K562 (cell line): ENCODE results near the gene VARS1. TPM values are rescaled to one million over a fixed set of nuclear protein-coding genes. Genes with fewer than 3 reads are reported as not detected.
A peak's percentile ranks its signal among the peaks of the same experiment; 100 is the strongest.

Source experiments
- BCOR ChIP-seq: fragments of 450-650 bp; IDR thresholded peaks from 2 replicates; pipeline ENCODE4 v1.6.1; 2016
- HCFC1 ChIP-seq: IDR thresholded peaks from 2 replicates; pipeline ENCODE4 v1.6.1; 2012; ENCODE audit warnings: low read depth, low read length, improper control_type of control experiment
- HDAC2 ChIP-seq: fragments of 450-650 bp; IDR thresholded peaks from 2 replicates; pipeline ENCODE4 v1.6.1; 2016; ENCODE audit warnings: mild to moderate bottlenecking
- KDM1A ChIP-seq, 2 experiments: fragments of 450-650 bp; IDR thresholded peaks; 2 replicates each; pipeline ENCODE4 v1.6.1; 2016; ENCODE audit warnings: mild to moderate bottlenecking in 2 of 2
- POLR2G ChIP-seq: fragments of 200-400 bp; formaldehyde crosslinking; IDR thresholded peaks from 2 replicates; pipeline ENCODE4 v1.6.1; 2017; ENCODE audit warnings: low read depth, mild to moderate bottlenecking, antibody characterized with exemption, low read length, moderate library complexity
- SIN3A ChIP-seq, 2 experiments: fragments of 150-350 bp in 1 of 2; IDR thresholded peaks; 2 replicates each; pipeline ENCODE4 v1.6.1; 2011 to 2016; ENCODE audit warnings: borderline replicate concordance in 2 of 2, low read depth in 2 of 2, low read length in 2 of 2, mild to moderate bottlenecking in 2 of 2, moderate library complexity in 2 of 2; ENCODE audit not compliant: control insufficient read depth in 1 of 2
- SMAD4 ChIP-seq: fragments of 250-450 bp; sonication (Bioruptor Pico); conservative IDR thresholded peaks from 2 replicates; pipeline ENCODE4 v1.8.0; 2021; ENCODE audit warnings: inconsistent platforms, mild to moderate bottlenecking, moderate library complexity
- SREBF2 ChIP-seq: sonication (generic); formaldehyde crosslinking; IDR thresholded peaks from 2 replicates; pipeline ENCODE4 v1.4.0; 2020; ENCODE audit warnings: mild to moderate bottlenecking, missing genetic modification reagents
- TAF7 ChIP-seq: fragments of 450-650 bp; IDR thresholded peaks from 2 replicates; pipeline ENCODE4 v1.6.1; 2016; ENCODE audit warnings: missing genetic modification characterization, missing compliant biosample characterization
- TEAD1 ChIP-seq, 2 experiments: fragments of 450-650 bp in 1 of 2; sonication (generic) in 1 of 2; formaldehyde crosslinking; IDR thresholded peaks; 2 replicates each; pipeline versions ENCODE4 v1.4.0 to v1.8.0; 2020 to 2022; ENCODE audit warnings: mild to moderate bottlenecking in 2 of 2, missing genetic modification reagents in 1 of 2
- ZNF184 ChIP-seq: sonication (generic); formaldehyde crosslinking; IDR thresholded peaks from 2 replicates; pipeline ENCODE4 v1.5.0; 2020; ENCODE audit warnings: missing genetic modification reagents
- polyA plus RNA-seq, 8 experiments: library from polyadenylated mRNA; depleted of rRNA in 4 of 8; stranded (reverse) in 5 of 8; unstranded in 3 of 8; fragments of >200 nt; fragmentation: Nextera tagmentation in 2 of 8; fragmentation: Illumina TruSeq in 1 of 8; extraction: Ambion mirVana in 2 of 8; extraction: Trizol in 1 of 8; gene quantifications; 2 replicates each; pipeline versions ENCODE4 v1.2.1 to v1.2.3, GENCODE V29; 2011 to 2014; ENCODE audit warnings: inconsistent platforms in 1 of 8, missing spikeins in 1 of 8
- total RNA-seq, 7 experiments: library from RNA; depleted of rRNA in 6 of 7; stranded (reverse); fragments of >200 nt in 6 of 7; fragmentation: Illumina TruSeq in 2 of 7; extraction: Trizol in 2 of 7; gene quantifications; 2 replicates each; pipeline versions ENCODE4 v1.2.1 to v1.2.3, GENCODE V29; 2011 to 2021; ENCODE audit warnings: low replicate concordance in 1 of 7
- TF ChIP-seq, protein P1 (sequence below), 3 experiments: fragments of 200-800 bp in 1 of 3; sonication (Bioruptor generic) in 1 of 3; sonication (generic) in 1 of 3; formaldehyde crosslinking in 1 of 3; IDR thresholded peaks; 2 replicates each; pipeline versions ENCODE4 v1.6.1 to v1.8.0; 2016 to 2022; ENCODE audit warnings: mild to moderate bottlenecking in 2 of 3, missing compliant biosample characterization in 2 of 3, missing genetic modification characterization in 2 of 3, missing genetic modification reagents in 1 of 3
- TF ChIP-seq, protein P2 (sequence below): fragments of 250-450 bp; sonication (Bioruptor Pico); IDR thresholded peaks from 2 replicates; pipeline ENCODE4 v1.5.0; 2021
- TF ChIP-seq, protein P3 (sequence below), 2 experiments: fragments of 200-800 bp in 1 of 2; sonication (Bioruptor generic) in 1 of 2; sonication (generic) in 1 of 2; formaldehyde crosslinking in 1 of 2; IDR thresholded peaks in 1 of 2; conservative IDR thresholded peaks in 1 of 2; 2 replicates each; pipeline versions ENCODE4 v1.5.0 to v1.6.1; 2016 to 2020; ENCODE audit warnings: missing compliant biosample characterization in 1 of 2, missing genetic modification characterization in 1 of 2, missing genetic modification reagents in 1 of 2
- TF ChIP-seq, protein P4 (sequence below): fragments of 450-650 bp; IDR thresholded peaks from 2 replicates; pipeline ENCODE4 v1.6.1; 2016; ENCODE audit warnings: mild to moderate bottlenecking
- TF ChIP-seq, protein P5 (sequence below): IDR thresholded peaks from 2 replicates; pipeline ENCODE4 v1.6.1; 2012; ENCODE audit warnings: low read depth, low read length, improper control_type of control experiment, borderline replicate concordance
- TF ChIP-seq, protein P6 (sequence below): IDR thresholded peaks from 2 replicates; pipeline ENCODE4 v1.6.1; 2016; ENCODE audit warnings: missing genetic modification characterization, missing compliant biosample characterization

The VARS1 gene
- total and polyA plus RNA-seq, 9 of the 15 experiments (the other 6 are each of a cell fraction or from before 2014, with no cell fraction given): 2.9 to 488 (median 130) TPM

DNA sequence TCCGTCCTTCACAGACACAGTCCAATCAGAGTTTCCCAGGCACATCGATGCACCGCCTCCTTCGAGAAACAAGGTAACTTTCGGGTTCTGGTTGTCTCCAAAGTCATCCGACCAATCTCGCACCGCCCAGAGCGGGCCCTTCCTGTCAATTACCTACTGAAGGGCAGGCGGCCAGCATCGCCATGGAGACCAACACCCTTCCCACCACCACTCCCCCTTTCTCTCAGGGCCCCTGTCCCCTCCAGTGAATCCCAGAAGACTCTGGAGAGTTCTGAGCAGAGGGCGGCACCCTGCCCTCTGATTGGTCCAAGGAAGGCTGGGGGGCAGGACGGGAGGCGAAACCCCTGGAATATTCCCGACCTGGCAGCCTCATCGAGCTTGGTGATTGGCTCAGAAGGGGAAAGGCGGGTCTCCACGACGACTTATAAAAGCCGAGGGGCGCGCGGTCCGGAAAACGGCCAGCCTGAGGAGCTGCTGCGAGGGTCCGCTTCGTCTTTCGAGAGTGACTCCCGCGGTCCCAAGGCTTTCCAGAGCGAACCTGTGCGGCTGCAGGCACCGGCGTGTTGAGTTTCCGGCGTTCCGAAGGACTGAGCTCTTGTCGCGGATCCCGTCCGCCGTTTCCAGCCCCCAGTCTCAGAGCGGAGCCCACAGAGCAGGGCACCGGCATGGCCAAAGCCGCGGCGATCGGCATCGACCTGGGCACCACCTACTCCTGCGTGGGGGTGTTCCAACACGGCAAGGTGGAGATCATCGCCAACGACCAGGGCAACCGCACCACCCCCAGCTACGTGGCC is 31.9 kb upstream of the VARS1 start, which contains the start of gene HSPA1B (continued):
- TF ChIP-seq, protein P1, sequence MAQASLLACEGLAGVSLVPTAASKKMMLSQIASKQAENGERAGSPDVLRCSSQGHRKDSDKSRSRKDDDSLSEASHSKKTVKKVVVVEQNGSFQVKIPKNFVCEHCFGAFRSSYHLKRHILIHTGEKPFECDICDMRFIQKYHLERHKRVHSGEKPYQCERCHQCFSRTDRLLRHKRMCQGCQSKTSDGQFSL (CRISPR knock-in tag; IDR thresholded peaks at IDR 0.05): peak; percentile 61
- TF ChIP-seq, protein P1 (tag; IDR thresholded peaks at IDR 0.05): no peak
- TF ChIP-seq, protein P2, sequence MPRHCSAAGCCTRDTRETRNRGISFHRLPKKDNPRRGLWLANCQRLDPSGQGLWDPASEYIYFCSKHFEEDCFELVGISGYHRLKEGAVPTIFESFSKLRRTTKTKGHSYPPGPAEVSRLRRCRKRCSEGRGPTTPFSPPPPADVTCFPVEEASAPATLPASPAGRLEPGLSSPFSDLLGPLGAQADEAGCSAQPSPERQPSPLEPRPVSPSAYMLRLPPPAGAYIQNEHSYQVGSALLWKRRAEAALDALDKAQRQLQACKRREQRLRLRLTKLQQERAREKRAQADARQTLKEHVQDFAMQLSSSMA: peak; percentile 80; the same call in 1 of the 2 replicates
- TF ChIP-seq TEAD1 (CRISPR knock-in tag; IDR thresholded peaks at IDR 0.05): peak; percentile 74 to 89; a peak in 3 of 4 replicates
- TF ChIP-seq, protein P3, sequence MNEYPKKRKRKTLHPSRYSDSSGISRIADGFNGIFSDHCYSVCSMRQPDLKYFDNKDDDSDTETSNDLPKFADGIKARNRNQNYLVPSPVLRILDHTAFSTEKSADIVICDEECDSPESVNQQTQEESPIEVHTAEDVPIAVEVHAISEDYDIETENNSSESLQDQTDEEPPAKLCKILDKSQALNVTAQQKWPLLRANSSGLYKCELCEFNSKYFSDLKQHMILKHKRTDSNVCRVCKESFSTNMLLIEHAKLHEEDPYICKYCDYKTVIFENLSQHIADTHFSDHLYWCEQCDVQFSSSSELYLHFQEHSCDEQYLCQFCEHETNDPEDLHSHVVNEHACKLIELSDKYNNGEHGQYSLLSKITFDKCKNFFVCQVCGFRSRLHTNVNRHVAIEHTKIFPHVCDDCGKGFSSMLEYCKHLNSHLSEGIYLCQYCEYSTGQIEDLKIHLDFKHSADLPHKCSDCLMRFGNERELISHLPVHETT (CRISPR knock-in tag; conservative IDR thresholded peaks at IDR 0.05 in 1 of 2, IDR thresholded peaks at IDR 0.05 in 1 of 2): no peak
- peak; percentile 99 for TF ChIP-seq POLR2G
- TF ChIP-seq, protein P4, sequence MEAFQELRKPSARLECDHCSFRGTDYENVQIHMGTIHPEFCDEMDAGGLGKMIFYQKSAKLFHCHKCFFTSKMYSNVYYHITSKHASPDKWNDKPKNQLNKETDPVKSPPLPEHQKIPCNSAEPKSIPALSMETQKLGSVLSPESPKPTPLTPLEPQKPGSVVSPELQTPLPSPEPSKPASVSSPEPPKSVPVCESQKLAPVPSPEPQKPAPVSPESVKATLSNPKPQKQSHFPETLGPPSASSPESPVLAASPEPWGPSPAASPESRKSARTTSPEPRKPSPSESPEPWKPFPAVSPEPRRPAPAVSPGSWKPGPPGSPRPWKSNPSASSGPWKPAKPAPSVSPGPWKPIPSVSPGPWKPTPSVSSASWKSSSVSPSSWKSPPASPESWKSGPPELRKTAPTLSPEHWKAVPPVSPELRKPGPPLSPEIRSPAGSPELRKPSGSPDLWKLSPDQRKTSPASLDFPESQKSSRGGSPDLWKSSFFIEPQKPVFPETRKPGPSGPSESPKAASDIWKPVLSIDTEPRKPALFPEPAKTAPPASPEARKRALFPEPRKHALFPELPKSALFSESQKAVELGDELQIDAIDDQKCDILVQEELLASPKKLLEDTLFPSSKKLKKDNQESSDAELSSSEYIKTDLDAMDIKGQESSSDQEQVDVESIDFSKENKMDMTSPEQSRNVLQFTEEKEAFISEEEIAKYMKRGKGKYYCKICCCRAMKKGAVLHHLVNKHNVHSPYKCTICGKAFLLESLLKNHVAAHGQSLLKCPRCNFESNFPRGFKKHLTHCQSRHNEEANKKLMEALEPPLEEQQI: no peak
- TF ChIP-seq, protein P5, sequence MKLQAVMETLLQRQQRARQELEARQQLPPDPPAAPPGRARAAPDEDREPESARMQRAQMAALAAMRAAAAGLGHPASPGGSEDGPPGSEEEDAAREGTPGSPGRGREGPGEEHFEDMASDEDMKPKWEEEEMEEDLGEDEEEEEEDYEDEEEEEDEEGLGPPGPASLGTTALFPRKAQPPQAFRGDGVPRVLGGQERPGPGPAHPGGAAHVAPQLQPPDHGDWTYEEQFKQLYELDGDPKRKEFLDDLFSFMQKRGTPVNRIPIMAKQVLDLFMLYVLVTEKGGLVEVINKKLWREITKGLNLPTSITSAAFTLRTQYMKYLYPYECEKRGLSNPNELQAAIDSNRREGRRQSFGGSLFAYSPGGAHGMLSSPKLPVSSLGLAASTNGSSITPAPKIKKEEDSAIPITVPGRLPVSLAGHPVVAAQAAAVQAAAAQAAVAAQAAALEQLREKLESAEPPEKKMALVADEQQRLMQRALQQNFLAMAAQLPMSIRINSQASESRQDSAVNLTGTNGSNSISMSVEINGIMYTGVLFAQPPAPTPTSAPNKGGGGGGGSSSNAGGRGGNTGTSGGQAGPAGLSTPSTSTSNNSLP: 0 out of 2 replicates have a peak, but pooled peaks have one; percentile 55
- TF ChIP-seq SREBF2 (CRISPR knock-in tag): no peak
- TF ChIP-seq HCFC1: peak; percentile 49
- TF ChIP-seq TAF7: peak; percentile 94
- no peak for TF ChIP-seq KDM1A (IDR thresholded peaks at IDR 0.05)
- TF ChIP-seq HDAC2: peak; percentile 88
- TF ChIP-seq BCOR: peak; percentile 93
- peak; percentile 97 for TF ChIP-seq SIN3A (IDR thresholded peaks at IDR 0.05; ENCODE audit: borderline replicate concordance in 2 of 2, control insufficient read depth in 1 of 2, low read depth in 2 of 2, low read length in 2 of 2)
- TF ChIP-seq ZNF184 (CRISPR knock-in tag): no peak
- TF ChIP-seq SMAD4 (CRISPR knock-in tag): peak; percentile 87
- TF ChIP-seq, protein P6, sequence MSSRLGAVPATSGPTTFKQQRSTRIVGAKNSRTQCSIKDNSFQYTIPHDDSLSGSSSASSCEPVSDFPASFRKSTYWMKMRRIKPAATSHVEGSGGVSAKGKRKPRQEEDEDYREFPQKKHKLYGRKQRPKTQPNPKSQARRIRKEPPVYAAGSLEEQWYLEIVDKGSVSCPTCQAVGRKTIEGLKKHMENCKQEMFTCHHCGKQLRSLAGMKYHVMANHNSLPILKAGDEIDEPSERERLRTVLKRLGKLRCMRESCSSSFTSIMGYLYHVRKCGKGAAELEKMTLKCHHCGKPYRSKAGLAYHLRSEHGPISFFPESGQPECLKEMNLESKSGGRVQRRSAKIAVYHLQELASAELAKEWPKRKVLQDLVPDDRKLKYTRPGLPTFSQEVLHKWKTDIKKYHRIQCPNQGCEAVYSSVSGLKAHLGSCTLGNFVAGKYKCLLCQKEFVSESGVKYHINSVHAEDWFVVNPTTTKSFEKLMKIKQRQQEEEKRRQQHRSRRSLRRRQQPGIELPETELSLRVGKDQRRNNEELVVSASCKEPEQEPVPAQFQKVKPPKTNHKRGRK (tag): no peak
